NCI-H146 treated with DMSO at 0.1 percent for 48 hours (cell line): ENCODE results near the gene ANGPTL2.

Source experiments
- DNase-seq: peaks from one replicate; lab custom pipeline; 2025; ENCODE audit not compliant: unreplicated experiment; lab: John Stamatoyannopoulos, UW

The ANGPTL2 gene

DNA sequence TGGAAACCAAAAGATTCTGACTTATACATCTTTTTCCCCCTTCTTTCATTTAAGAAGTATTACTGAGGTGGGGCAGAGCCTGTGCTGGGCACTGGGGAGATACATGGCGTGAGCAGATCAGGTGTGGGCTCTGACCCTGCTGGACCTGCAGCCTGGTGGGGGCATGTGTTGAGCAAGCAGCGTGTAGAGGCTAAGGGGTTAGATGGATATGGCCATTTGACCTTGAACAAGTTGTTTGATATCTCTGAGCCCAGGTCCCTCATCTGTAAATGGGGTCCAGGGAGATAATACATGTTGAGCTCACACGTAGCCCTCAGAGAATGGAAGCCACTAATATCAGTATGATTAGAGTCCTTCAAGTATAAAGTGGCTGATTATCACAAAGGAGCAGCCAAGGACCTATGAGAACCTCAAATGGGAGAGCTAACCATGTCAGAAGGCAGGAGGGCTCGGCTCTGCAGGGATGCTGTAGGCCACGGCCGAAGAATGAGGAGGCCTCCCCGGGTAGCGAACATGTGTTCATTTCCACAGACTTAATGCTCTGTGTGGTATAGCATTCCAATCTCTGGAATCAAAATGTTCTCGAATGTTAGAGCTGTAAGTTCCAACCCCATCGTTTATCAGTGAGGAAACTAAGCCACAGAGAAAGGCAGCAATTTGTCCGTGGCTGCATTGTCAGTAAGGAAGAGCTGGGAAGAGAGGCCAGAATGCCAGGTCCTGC is 15.4 kb upstream of the ANGPTL2 start:
- DNase-seq: no peak

GRCh38 chr9:127136880-127137639 is 14.6 kb upstream of the ANGPTL2 start:
- no peak for DNase-seq

DNA sequence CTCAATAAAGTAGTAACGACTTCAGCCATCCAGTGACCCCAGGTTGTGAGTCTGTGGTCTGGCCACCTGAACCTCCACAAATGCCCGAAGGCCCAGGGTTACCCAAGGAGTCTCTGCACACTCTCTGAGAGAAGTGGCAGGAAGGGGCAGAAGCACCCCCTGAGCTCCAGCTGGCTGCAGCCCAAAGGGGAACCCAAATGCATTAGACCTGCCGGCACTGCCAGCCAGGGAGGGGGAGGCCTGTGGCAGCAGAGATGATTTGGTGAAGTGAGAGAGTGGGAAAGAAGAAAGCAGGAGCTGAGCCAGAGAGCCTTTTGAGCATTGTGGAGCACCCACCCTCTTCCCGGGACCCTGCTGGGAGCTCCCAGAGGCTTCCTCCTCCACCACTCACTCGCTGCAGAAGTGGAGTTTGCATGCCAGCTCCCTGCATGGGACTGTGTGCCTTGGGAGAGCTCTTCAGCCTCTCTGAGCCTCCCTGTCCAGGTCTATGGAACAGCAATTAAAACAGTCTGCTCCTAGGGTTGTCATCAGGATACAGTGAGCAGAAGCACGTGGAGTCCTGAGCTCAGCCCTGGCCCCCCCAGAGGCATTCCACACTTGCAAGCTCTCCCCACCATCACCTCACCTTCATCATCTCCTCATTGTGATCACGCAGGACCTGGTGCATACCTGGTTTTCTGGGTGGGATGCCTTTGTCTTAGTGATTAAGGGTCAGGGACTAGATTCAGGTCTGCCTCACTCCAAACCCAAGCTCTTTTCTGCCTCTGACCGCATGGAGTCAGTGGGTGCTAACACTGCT is 13.8 kb upstream of the ANGPTL2 start:
- no peak for DNase-seq

- no peak for DNase-seq
Measured at GRCh38 chr9:127135056-127135745, 12.8 kb upstream of the ANGPTL2 start.

DNA sequence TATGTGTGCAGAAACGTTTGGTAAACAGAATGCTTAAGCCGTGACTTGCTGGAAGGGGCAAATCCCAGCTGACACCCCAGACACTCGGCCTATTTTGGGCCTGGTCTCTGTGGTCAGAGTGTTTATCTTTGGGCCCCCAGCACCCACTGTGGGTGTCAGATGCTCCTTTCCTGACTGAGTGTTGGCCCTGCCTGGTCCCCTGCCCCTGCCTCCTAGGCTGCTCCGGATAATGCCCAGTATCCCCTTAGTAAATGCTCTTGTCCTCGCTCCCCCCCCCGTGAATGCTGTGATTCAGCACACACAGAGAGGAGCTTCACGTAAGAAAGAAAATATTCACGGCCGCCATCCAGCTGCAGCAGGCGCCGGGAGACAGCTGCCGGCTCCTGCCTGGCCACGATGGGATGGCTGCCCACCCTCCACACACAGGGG is 11.3 kb upstream of the ANGPTL2 start:
- DNase-seq: no peak

DNA sequence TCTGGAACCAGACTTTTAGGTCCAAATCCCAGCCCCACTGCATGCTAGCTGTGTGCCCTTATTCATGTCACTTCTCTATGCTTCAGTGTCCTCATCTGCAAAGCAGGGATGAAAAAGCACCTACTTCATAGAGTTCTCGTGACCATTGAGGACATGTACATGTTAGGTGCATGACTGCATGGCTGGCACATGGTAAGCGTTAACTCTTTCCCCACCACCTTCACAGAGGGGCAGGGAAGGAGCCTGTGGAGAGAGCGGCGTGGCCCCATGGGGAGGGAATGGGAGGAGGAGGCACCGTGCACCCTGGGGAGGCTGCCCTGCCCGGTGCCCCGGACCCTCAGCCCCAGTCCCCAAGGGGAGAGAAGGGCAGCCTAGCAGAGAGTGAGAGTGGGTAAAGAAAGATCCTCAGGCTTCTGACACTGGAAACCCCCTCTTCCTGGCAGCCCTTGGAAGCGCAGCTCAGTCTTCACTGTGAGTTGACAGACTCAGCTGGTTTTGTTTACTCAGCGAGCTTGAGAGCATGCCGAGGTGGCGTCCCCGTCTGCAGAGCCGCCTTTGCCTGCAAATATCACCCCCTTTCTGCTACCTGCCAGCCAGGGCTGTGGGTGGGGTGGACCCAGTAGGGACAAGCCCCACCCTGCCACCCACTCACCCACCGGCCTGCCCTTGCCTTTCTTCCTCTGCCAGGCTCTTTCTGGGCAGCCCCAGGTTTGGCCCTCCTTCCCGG is 10.6 kb upstream of the ANGPTL2 start:
- DNase-seq: no peak

DNA sequence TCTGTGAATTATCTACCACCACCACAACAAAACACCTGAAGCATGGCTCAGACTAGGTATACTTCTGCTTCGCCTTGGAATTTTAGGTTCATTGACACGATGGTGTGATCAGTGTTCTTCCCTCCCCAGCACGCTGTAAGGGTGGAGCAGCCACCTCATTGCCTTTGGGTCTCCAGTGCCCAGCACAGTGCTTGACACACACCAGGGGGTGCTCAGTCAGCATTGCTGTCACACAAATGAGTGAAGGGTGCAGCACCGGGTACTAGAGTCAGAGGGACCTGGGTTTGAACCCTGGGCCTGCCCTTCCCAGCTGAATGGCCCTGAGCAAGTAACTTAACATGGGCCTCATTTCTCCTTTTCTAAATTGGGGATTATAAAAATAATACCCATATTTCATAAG is 9.9 kb upstream of the ANGPTL2 start:
- DNase-seq: no peak

- DNase-seq: no peak
Measured at GRCh38 chr9:127131871-127132270, 9.4 kb upstream of the ANGPTL2 start.

- no peak for DNase-seq
Measured at GRCh38 chr9:127130661-127131538, 8.5 kb upstream of the ANGPTL2 start.

DNA sequence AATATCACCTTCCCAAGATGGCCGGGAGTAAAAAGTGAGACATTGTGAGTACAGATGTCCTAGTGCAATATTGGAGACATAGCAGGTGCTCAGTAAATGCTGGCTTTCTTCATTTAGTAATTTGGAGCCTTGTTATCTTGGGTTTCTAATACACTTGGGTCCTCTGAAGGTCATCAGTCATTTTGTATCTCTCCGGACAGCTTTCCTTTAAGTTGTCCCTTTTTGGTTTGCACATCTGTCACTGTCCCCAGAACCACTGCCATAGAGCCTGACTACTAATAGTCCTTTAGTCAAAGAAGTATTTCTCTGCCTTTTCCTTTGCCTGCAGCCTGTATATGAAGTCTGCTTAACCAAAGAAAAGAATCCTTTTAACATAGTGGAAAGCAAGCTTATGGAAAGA is 7.8 kb upstream of the ANGPTL2 start:
- no peak for DNase-seq

GRCh38 chr9:127129718-127130085 is 7.3 kb upstream of the ANGPTL2 start:
- no peak for DNase-seq

GRCh38 chr9:127129073-127129717 is 6.8 kb upstream of the ANGPTL2 start:
- DNase-seq: no peak

- no peak for DNase-seq
Measured at GRCh38 chr9:127128341-127129072, 6.1 kb upstream of the ANGPTL2 start.

DNA sequence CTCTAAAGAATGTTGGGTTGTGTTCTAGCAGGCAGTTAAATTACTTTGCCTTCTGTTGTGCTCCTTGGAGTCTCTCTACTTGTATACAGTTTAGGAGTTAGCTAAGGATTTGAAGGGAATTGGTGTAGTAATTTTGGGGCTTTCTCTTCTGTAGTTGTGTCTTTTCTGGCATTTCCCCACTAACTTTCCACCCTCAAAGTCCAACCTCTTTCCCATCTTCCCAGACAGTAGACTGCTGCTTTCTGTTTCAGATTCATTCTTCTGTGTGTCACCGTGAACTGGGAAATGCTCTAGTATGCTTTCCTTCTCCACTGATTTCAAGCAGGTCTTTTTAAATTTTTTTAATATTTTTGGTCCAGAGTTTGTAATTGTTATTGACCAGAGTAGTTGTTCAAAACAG is 4.5 kb upstream of the ANGPTL2 start:
- no peak for DNase-seq

GRCh38 chr9:127124792-127125191 is 2.4 kb upstream of the ANGPTL2 start:
- DNase-seq: no peak

DNA sequence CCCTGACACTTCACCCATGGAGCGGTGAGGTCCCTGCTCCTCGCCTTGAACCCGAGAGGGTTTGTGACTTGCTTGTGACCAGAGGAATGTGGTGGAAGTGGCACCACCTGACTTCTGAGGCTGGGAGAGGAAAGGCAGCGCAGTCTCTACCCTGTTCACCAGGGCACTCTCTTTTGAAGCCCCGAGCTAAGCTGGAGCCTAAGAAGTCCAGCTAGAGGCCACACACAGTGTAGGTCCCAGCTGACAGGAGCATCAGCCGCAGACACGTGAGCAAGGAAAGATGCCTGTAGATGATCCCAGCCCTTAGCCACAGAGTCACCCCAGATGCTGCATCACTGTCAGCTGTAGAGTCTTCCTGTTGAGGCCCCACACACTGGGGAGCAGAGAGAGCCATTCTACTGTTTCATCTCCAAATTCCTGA is 1.7 kb upstream of the ANGPTL2 start:
- DNase-seq: no peak

- peak; percentile 9 for DNase-seq
Measured at GRCh38 chr9:127123064-127123890, 842 bp upstream of the ANGPTL2 start.
